ENCODE measurements around the gene TMEM140. TPM values are rescaled to one million over a fixed set of nuclear protein-coding genes. Genes with fewer than 3 reads are reported as not detected.

Gene TMEM140
- total RNA-seq, 4 donors from 2014 or later, result 4.8 to 36.3 (median 28.9) TPM

- intact Hi-C loops (cut with DNase I; ENCODE audit: low total_unique reads) (loop anchor here (10.0 kb wide), 1 partner anchor 1058 kb away; no protein-coding TSS in a partner anchor), in situ Hi-C loops (cut with MboI; ENCODE audit: low pct_ligation_motif_present in 1 of 4, low pct_unique_long_range_greater_than_20kb in 1 of 4, low sequenced_read_pairs in 3 of 4) (loop anchor here in 1 of 4 donors (25.0 kb wide), 1 partner anchor 531 kb away; no protein-coding TSS in a partner anchor)
- H3K9me3 ChIP-seq, result no peaks in the 10 kb centered on the region
- H3K27me3 ChIP-seq, result no peaks in the 10 kb centered on the region
- no peak for DNase-seq
- WGBS, 2 donors (ENCODE audit: low coverage in 1 of 2), result 96% methylated on average over 11 of the region's 11 CpGs; no CpG with 5 or more reads in 1 of the 2 donors
- H3K27ac ChIP-seq, result no peak overlapping the region
- no peak overlapping the region for H3K4me3 ChIP-seq
- H3K36me3 ChIP-seq, result peaks cover 0 to 23% (median 7%) of the 10 kb centered on the region in 4 donors
- H3K4me1 ChIP-seq, result no peaks in the 10 kb centered on the region
- TF ChIP-seq EP300 (IDR thresholded peaks at IDR 0.05; ENCODE audit: low read depth) (no peak), POLR2AphosphoS5 (IDR thresholded peaks at IDR 0.05) (no peak), CTCF (IDR thresholded peaks at IDR 0.05) (no peak), POLR2A (IDR thresholded peaks at IDR 0.05) (no peak)
Observed at GRCh38 chr7:135192914-135193536, 45.2 kb downstream of the TMEM140 start.

GRCh38 chr7:135193615-135194081 lies 45.8 kb downstream of the TMEM140 start:
- H3K9me3 ChIP-seq, result no peaks in the 10 kb centered on the region
- H3K27ac ChIP-seq, result no peak overlapping the region
- intact Hi-C loops (cut with DNase I; ENCODE audit: low total_unique reads) (loop anchor here (10.0 kb wide), 1 partner anchor 1059 kb away; no protein-coding TSS in a partner anchor), in situ Hi-C loops (cut with MboI; ENCODE audit: low pct_ligation_motif_present in 1 of 4, low pct_unique_long_range_greater_than_20kb in 1 of 4, low sequenced_read_pairs in 3 of 4) (loop anchor here in 1 of 4 donors (25.0 kb wide), 1 partner anchor 531 kb away; no protein-coding TSS in a partner anchor)
- DNase-seq, result no peak
- no peak for TF ChIP-seq POLR2AphosphoS5 (IDR thresholded peaks at IDR 0.05)
- TF ChIP-seq EP300 (IDR thresholded peaks at IDR 0.05; ENCODE audit: low read depth), result no peak
- no peak for TF ChIP-seq POLR2A (IDR thresholded peaks at IDR 0.05)
- TF ChIP-seq CTCF (IDR thresholded peaks at IDR 0.05), result no peak
- H3K4me1 ChIP-seq, result no peaks in the 10 kb centered on the region
- WGBS, 2 donors (ENCODE audit: low coverage in 1 of 2), result 91 to 92% methylated on average over 6 to 10 of the region's 10 CpGs
- peaks cover 0 to 19% (median 3%) of the 10 kb centered on the region in 4 donors for H3K36me3 ChIP-seq
- H3K4me3 ChIP-seq, result no peak overlapping the region
- H3K27me3 ChIP-seq, result no peaks in the 10 kb centered on the region

- H3K27me3 ChIP-seq, result no peaks in the 10 kb centered on the region
- H3K27ac ChIP-seq, result no peak overlapping the region
- no peaks in the 10 kb centered on the region for H3K9me3 ChIP-seq
- no peak for DNase-seq
- 88 to 93% methylated on average over 3 to 12 of the region's 12 CpGs for WGBS, 2 donors (ENCODE audit: low coverage in 1 of 2)
- no peak for TF ChIP-seq EP300 (IDR thresholded peaks at IDR 0.05; ENCODE audit: low read depth)
- no peak for TF ChIP-seq POLR2A (IDR thresholded peaks at IDR 0.05)
- TF ChIP-seq POLR2AphosphoS5 (IDR thresholded peaks at IDR 0.05), result no peak
- TF ChIP-seq CTCF (IDR thresholded peaks at IDR 0.05), result no peak
- intact Hi-C loops (cut with DNase I; ENCODE audit: low total_unique reads) (loop anchor here (10.0 kb wide), 1 partner anchor 1060 kb away; no protein-coding TSS in a partner anchor), in situ Hi-C loops (cut with MboI; ENCODE audit: low pct_ligation_motif_present in 1 of 4, low pct_unique_long_range_greater_than_20kb in 1 of 4, low sequenced_read_pairs in 3 of 4) (loop anchor here in 1 of 4 donors (25.0 kb wide), 1 partner anchor 532 kb away; no protein-coding TSS in a partner anchor)
- H3K36me3 ChIP-seq, result peaks cover 0 to 11% (median 2%) of the 10 kb centered on the region in 4 donors
- H3K4me1 ChIP-seq, result no peaks in the 10 kb centered on the region
- H3K4me3 ChIP-seq, result no peak overlapping the region
Observed at GRCh38 chr7:135194494-135195095, 46.7 kb downstream of the TMEM140 start.

- intact Hi-C loops (cut with DNase I; ENCODE audit: low total_unique reads), result loop anchor here (10.0 kb wide), 1 partner anchor 1060 kb away; no protein-coding TSS in a partner anchor
Observed at GRCh38 chr7:135195156-135195555, 47.3 kb downstream of the TMEM140 start.

More at GRCh38 chr7:135195156-135195555, 47.3 kb downstream of the TMEM140 start:
- DNase-seq, result no peak
- Histone ChIP-seq H3K36me3 (peaks cover 0 to 11% (median 2%) of the 10 kb centered on the region in 4 donors), H3K27me3 (no peaks in the 10 kb centered on the region), H3K9me3 (no peaks in the 10 kb centered on the region), H3K4me3 (no peak overlapping the region), H3K4me1 (no peaks in the 10 kb centered on the region), H3K27ac (no peak overlapping the region)
- in situ Hi-C loops (cut with MboI; ENCODE audit: low pct_ligation_motif_present in 1 of 4, low pct_unique_long_range_greater_than_20kb in 1 of 4, low sequenced_read_pairs in 3 of 4), result loop anchor here in 1 of 4 donors (25.0 kb wide), 1 partner anchor 533 kb away; no protein-coding TSS in a partner anchor
- WGBS, 2 donors (ENCODE audit: low coverage in 1 of 2), result 80 to 85% methylated on average over 3 to 4 of the region's 4 CpGs
- TF ChIP-seq CTCF (IDR thresholded peaks at IDR 0.05) (no peak), EP300 (IDR thresholded peaks at IDR 0.05; ENCODE audit: low read depth) (no peak), POLR2AphosphoS5 (IDR thresholded peaks at IDR 0.05) (no peak), POLR2A (IDR thresholded peaks at IDR 0.05) (no peak)
